Adrenal gland (tissue), 5 donors: ENCODE measurements around the gene PRR5.

Source experiments
- CTCF ChIP-seq, 6 experiments: fragments of 450-650 bp in 4 of 6; fragments of 200-600 bp in 2 of 6; sonication (generic) in 1 of 6; IDR thresholded peaks; 1 replicate in 5 of 6; 2 replicates in 1 of 6; pipeline versions ENCODE4 v1.5.1 to v1.8.0; 2016 to 2021; ENCODE audit warnings: antibody characterized with exemption in 6 of 6, mild to moderate bottlenecking in 2 of 6, moderate library complexity in 1 of 6
- POLR2A ChIP-seq, 2 donors: fragments of 450-650 bp; IDR thresholded peaks; one replicate each; pipeline ENCODE4 v1.6.1; 2017; ENCODE audit warnings: antibody characterized with exemption in 2 of 2, mild to moderate bottlenecking in 2 of 2, moderate library complexity in 1 of 2
- donor health status: DM: no; HTN: no; CAD: no.

DNA sequence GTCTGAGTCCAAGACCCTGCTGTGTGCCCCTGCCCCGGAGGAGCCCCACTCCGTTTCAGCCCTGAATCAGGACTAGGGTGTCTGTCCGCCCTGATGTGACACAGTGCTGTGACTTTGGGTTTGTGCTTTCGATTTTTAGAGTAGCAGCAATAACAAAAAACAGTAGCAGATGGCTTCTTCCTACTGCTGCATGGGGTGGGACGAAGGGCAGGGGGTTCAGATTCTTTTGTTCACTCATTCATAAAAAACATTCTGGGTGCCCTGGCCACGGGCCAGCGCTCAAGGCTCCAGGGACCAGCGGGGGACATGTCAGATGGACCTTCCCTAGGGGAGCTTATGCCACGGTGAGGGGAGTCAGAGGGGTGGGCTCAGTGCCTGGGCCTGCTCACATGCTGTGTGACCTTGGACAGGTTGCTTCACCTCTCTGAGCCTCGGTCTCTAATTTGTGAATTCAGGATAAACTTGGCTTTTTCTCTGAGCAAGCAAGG, 24.6 kb upstream of the PRR5 start:
- no peak for TF ChIP-seq CTCF (IDR thresholded peaks at IDR 0.05)
- no peak for TF ChIP-seq POLR2A (IDR thresholded peaks at IDR 0.05)
